Measurements from ENCODE around the gene GALNS. TPM values are rescaled to one million over a fixed set of nuclear protein-coding genes. Genes with fewer than 3 reads are reported as not detected.

The GALNS gene
- total RNA-seq, 1 experiment from 2014 or later, result 81.6 TPM

- Histone ChIP-seq H3K4me1 (ENCODE audit: control insufficient read depth, insufficient read depth, low read length) (no peaks in the 10 kb centered on the region), H3K9me3 (ENCODE audit: control insufficient read depth, insufficient read depth, low read depth, low read length) (no peaks in the 10 kb centered on the region), H3K27me3 (ENCODE audit: control insufficient read depth, insufficient read depth, low read length) (no peaks in the 10 kb centered on the region), H3K36me3 (ENCODE audit: control insufficient read depth, insufficient read depth, low read length) (peaks cover 4% of the 10 kb centered on the region; the same call in 1 of the 2 replicates), H3K27ac (ENCODE audit: low read length) (no peak overlapping the region), H3K4me3 (ENCODE audit: low read depth in 2 of 2, low read length in 2 of 2) (no peak overlapping the region)
- in situ Hi-C loops (cut with HindIII; ENCODE audit: low pct_unique_long_range_greater_than_20kb, low sequenced_read_pairs) (no loop called here), intact Hi-C loops (cut with micrococcal nuclease; ENCODE audit: unreplicated experiment) (no loop called here)
- TF ChIP-seq TCF7L2 (IDR thresholded peaks at IDR 0.05; ENCODE audit: low read depth, low read length) (no peak), POLR2AphosphoS5 (IDR thresholded peaks at IDR 0.05; ENCODE audit: low read depth, low read length) (no peak), SIN3A (IDR thresholded peaks at IDR 0.05; ENCODE audit: borderline replicate concordance, insufficient read depth, low read depth, low read length) (no peak)
- TF ChIP-seq, protein P1, sequence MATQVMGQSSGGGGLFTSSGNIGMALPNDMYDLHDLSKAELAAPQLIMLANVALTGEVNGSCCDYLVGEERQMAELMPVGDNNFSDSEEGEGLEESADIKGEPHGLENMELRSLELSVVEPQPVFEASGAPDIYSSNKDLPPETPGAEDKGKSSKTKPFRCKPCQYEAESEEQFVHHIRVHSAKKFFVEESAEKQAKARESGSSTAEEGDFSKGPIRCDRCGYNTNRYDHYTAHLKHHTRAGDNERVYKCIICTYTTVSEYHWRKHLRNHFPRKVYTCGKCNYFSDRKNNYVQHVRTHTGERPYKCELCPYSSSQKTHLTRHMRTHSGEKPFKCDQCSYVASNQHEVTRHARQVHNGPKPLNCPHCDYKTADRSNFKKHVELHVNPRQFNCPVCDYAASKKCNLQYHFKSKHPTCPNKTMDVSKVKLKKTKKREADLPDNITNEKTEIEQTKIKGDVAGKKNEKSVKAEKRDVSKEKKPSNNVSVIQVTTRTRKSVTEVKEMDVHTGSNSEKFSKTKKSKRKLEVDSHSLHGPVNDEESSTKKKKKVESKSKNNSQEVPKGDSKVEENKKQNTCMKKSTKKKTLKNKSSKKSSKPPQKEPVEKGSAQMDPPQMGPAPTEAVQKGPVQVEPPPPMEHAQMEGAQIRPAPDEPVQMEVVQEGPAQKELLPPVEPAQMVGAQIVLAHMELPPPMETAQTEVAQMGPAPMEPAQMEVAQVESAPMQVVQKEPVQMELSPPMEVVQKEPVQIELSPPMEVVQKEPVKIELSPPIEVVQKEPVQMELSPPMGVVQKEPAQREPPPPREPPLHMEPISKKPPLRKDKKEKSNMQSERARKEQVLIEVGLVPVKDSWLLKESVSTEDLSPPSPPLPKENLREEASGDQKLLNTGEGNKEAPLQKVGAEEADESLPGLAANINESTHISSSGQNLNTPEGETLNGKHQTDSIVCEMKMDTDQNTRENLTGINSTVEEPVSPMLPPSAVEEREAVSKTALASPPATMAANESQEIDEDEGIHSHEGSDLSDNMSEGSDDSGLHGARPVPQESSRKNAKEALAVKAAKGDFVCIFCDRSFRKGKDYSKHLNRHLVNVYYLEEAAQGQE (IDR thresholded peaks at IDR 0.05; ENCODE audit: insufficient read depth in 1 of 2, low read depth in 2 of 2, low read length in 1 of 2), result no peak
- TF ChIP-seq, protein P2, sequence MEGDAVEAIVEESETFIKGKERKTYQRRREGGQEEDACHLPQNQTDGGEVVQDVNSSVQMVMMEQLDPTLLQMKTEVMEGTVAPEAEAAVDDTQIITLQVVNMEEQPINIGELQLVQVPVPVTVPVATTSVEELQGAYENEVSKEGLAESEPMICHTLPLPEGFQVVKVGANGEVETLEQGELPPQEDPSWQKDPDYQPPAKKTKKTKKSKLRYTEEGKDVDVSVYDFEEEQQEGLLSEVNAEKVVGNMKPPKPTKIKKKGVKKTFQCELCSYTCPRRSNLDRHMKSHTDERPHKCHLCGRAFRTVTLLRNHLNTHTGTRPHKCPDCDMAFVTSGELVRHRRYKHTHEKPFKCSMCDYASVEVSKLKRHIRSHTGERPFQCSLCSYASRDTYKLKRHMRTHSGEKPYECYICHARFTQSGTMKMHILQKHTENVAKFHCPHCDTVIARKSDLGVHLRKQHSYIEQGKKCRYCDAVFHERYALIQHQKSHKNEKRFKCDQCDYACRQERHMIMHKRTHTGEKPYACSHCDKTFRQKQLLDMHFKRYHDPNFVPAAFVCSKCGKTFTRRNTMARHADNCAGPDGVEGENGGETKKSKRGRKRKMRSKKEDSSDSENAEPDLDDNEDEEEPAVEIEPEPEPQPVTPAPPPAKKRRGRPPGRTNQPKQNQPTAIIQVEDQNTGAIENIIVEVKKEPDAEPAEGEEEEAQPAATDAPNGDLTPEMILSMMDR (IDR thresholded peaks at IDR 0.05), result no peak
- no peak for DNase-seq (ENCODE audit: low read depth, low spot score)
- BruUV-seq (replicated peaks), result no TSS peak
- ATAC-seq, result no peak
- ChIA-PET CTCF (no interaction called here), POLR2A (no interaction called here)
Observed at GRCh38 chr16:88800277-88800592, 56.5 kb downstream of the GALNS start.

DNA sequence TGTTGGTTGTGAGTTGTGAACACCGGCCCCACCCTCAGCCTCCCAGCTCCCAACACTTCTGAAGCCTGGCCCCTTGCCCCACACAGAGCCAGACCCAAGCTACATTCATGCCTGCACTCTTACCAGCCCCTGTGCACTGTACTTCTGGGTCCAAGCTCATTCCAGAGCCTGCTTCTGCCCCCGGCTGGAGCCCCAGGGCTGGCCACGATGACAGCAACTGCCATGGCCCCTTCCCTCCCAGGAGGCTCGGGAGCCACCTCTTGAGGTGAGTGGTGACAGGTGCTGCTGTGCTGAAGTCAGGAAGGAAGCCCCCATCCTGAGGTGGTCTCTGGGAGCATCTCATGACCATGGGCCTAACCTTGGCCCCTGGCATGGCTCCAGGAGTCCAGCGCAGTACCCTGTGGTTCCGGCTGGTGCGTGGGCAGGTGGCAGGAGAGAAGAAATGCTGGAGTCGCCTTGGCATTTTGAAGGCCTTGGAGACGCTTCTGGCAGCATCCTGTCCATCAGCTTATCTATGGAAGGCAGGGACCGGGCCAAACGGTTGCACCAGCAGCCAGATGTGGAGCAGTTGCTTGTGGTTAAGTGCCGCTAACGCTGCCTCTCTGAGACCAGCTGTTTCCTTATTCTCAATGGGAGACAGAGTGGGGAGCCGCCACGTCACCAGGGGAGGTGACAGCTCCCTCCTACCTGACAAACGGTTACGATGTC is 57.0 kb downstream of the GALNS start:
- intact Hi-C loops (cut with micrococcal nuclease; ENCODE audit: unreplicated experiment) (no loop called here), in situ Hi-C loops (cut with HindIII; ENCODE audit: low pct_unique_long_range_greater_than_20kb, low sequenced_read_pairs) (no loop called here)
- CTCF ChIA-PET, result no interaction called here
- H3K27ac ChIP-seq (ENCODE audit: low read length), result no peak overlapping the region
- no peaks in the 10 kb centered on the region for H3K4me1 ChIP-seq (ENCODE audit: control insufficient read depth, insufficient read depth, low read length)
- no TSS peak for BruUV-seq (replicated peaks)
- no peaks in the 10 kb centered on the region for H3K9me3 ChIP-seq (ENCODE audit: control insufficient read depth, insufficient read depth, low read depth, low read length)
- H3K4me3 ChIP-seq (ENCODE audit: low read depth in 2 of 2, low read length in 2 of 2), result no peak overlapping the region
- POLR2A ChIA-PET, result no interaction called here
- no peaks in the 10 kb centered on the region for H3K27me3 ChIP-seq (ENCODE audit: control insufficient read depth, insufficient read depth, low read length)
- peaks cover under 1% of the 10 kb centered on the region; the same call in 1 of the 2 replicates for H3K36me3 ChIP-seq (ENCODE audit: control insufficient read depth, insufficient read depth, low read length)
- TF ChIP-seq, protein P1 (IDR thresholded peaks at IDR 0.05; ENCODE audit: insufficient read depth in 1 of 2, low read depth in 2 of 2, low read length in 1 of 2), result no peak
- TF ChIP-seq SIN3A (IDR thresholded peaks at IDR 0.05; ENCODE audit: borderline replicate concordance, insufficient read depth, low read depth, low read length) (no peak), TCF7L2 (IDR thresholded peaks at IDR 0.05; ENCODE audit: low read depth, low read length) (no peak)
- TF ChIP-seq, protein P2 (IDR thresholded peaks at IDR 0.05), result no peak
- ATAC-seq (no peak), DNase-seq (ENCODE audit: low read depth, low spot score) (no peak)

All from Panc1 (cell line).